Mesothelial cell of epicardium (in vitro differentiated cells): ENCODE data around the gene ATP6V0B. TPM values are rescaled to one million over a fixed set of nuclear protein-coding genes. Genes with fewer than 3 reads are reported as not detected.

Experiments
- DNase-seq, 2 experiments: peaks; one replicate each; pipeline ENCODE4 v3.0.0; 2021; ENCODE audit warnings: low spot score in 2 of 2; ENCODE audit not compliant: unreplicated experiment in 2 of 2
- H3K27ac Mint-ChIP-seq: 2 replicates; pipeline ENCODE4 v1.8.0; 2021; ENCODE audit warnings: mixed read lengths
- H3K27me3 Mint-ChIP-seq: 2 replicates; pipeline ENCODE4 v1.8.0; 2021; ENCODE audit warnings: low read depth, mixed read lengths
- H3K36me3 Mint-ChIP-seq: 2 replicates; pipeline ENCODE4 v1.8.0; 2021; ENCODE audit warnings: mixed read lengths
- H3K4me1 Mint-ChIP-seq: 2 replicates; pipeline ENCODE4 v1.8.0; 2021; ENCODE audit warnings: mixed read lengths
- H3K4me3 Mint-ChIP-seq: 2 replicates; pipeline ENCODE4 v1.8.0; 2021; ENCODE audit warnings: mild to moderate bottlenecking, moderate library complexity, mixed read lengths
- H3K9me3 Mint-ChIP-seq: 2 replicates; pipeline ENCODE4 v1.8.0; 2021; ENCODE audit warnings: mixed read lengths
- CTCF ChIP-seq: fragments of 200-600 bp; sonication (generic); IDR thresholded peaks from one replicate; pipeline ENCODE4 v1.5.0; 2021; ENCODE audit warnings: antibody characterized with exemption; ENCODE audit not compliant: unreplicated experiment
- total RNA-seq: library from RNA; stranded (reverse); gene quantifications from 3 replicates; pipeline ENCODE4 v1.2.1, GENCODE V29; 2021

ATP6V0B gene
- total RNA-seq, 1 donor from 2014 or later, result 72.8 TPM

GRCh38 chr1:43944860-43945259 lies 29.9 kb upstream of the ATP6V0B start:
- no peaks in the 10 kb centered on the region for H3K9me3 Mint-ChIP-seq
- H3K4me3 Mint-ChIP-seq, result no peak overlapping the region
- H3K27me3 Mint-ChIP-seq, result peaks cover 4% of the 10 kb centered on the region
- no peaks in the 10 kb centered on the region for H3K36me3 Mint-ChIP-seq
- H3K27ac Mint-ChIP-seq, result no peak overlapping the region
- peaks cover 24% of the 10 kb centered on the region for H3K4me1 Mint-ChIP-seq
- no peak for TF ChIP-seq CTCF
- no peak for DNase-seq

- TF ChIP-seq CTCF, result no peak
- peaks cover 24% of the 10 kb centered on the region for H3K4me1 Mint-ChIP-seq
- DNase-seq, result no peak
- H3K27me3 Mint-ChIP-seq, result no peaks in the 10 kb centered on the region
- H3K4me3 Mint-ChIP-seq, result peak overlapping the region; percentile 87
- H3K36me3 Mint-ChIP-seq, result peaks cover 5% of the 10 kb centered on the region
- no peaks in the 10 kb centered on the region for H3K9me3 Mint-ChIP-seq
- peak overlapping the region; percentile 95 for H3K27ac Mint-ChIP-seq
These were observed 29.0 kb upstream of the ATP6V0B start for GRCh38 chr1:43945674-43946235.

- Mint-ChIP-seq H3K4me1 (peaks cover 24% of the 10 kb centered on the region), H3K27me3 (no peaks in the 10 kb centered on the region), H3K4me3 (peak within 1 kb of the TSS; percentile 87), H3K27ac (peak within 1 kb of the TSS; percentile 95), H3K9me3 (no peaks in the 10 kb centered on the region), H3K36me3 (peaks cover 5% of the 10 kb centered on the region)
- TF ChIP-seq CTCF, result peak; percentile 72
- DNase-seq, result peak; percentile 89 to 92
These were observed 28.3 kb upstream of the ATP6V0B start, which contains the start of gene IPO13 for GRCh38 chr1:43946236-43947060. Gene IPO13, plus strand, starts transcription at chr1:43946950. Its CDS starts 651 bp downstream, at chr1:43947601.

- peak overlapping the region; percentile 95 for H3K27ac Mint-ChIP-seq
- TF ChIP-seq CTCF, result no peak
- H3K36me3 Mint-ChIP-seq, result peaks cover 5% of the 10 kb centered on the region
- no peaks in the 10 kb centered on the region for H3K27me3 Mint-ChIP-seq
- no peaks in the 10 kb centered on the region for H3K9me3 Mint-ChIP-seq
- peak overlapping the region; percentile 87 for H3K4me3 Mint-ChIP-seq
- DNase-seq, result no peak
- H3K4me1 Mint-ChIP-seq, result peaks cover 24% of the 10 kb centered on the region
These were observed 27.5 kb upstream of the ATP6V0B start for GRCh38 chr1:43947061-43947873.

GRCh38 chr1:43947874-43948437 lies 26.8 kb upstream of the ATP6V0B start:
- DNase-seq, result no peak
- Mint-ChIP-seq H3K27me3 (no peaks in the 10 kb centered on the region), H3K4me1 (peaks cover 26% of the 10 kb centered on the region), H3K4me3 (peak overlapping the region; percentile 87), H3K9me3 (no peaks in the 10 kb centered on the region), H3K27ac (peak overlapping the region; percentile 66), H3K36me3 (peaks cover 5% of the 10 kb centered on the region)
- TF ChIP-seq CTCF, result no peak
